SK-N-SH treated with all-trans-retinoic acid at 6 μM for 48 hours (cell line): ENCODE results near the gene KRT75.

ENCODE experiments used
- ATAC-seq: fragments of 200-7000 bp; cut with Tn5 transposase; 3 replicates; pipeline ENCODE4 v1.9.1; 2020; ENCODE audit warnings: mild to moderate bottlenecking, moderate library complexity
- BACH2 ChIP-seq: fragments of 250-450 bp; sonication (Bioruptor Pico); IDR thresholded peaks from 2 replicates; pipeline ENCODE4 v1.9.0; 2021; ENCODE audit warnings: mild to moderate bottlenecking, borderline replicate concordance
- CSDC2 ChIP-seq: fragments of 250-450 bp; sonication (Bioruptor Pico); IDR thresholded peaks from 2 replicates; pipeline ENCODE4 v1.5.0; 2020; ENCODE audit warnings: mild to moderate bottlenecking, moderate library complexity
- ESRRG ChIP-seq: fragments of 250-450 bp; sonication (Bioruptor Pico); IDR thresholded peaks from 2 replicates; pipeline ENCODE4 v1.6.1; 2021; ENCODE audit warnings: mild to moderate bottlenecking
- GLIS3 ChIP-seq: fragments of 250-450 bp; sonication (Bioruptor Pico); IDR thresholded peaks from 2 replicates; pipeline ENCODE4 v1.5.0; 2020; ENCODE audit warnings: mild to moderate bottlenecking, moderate library complexity
- ISL1 ChIP-seq: fragments of 250-450 bp; sonication (Bioruptor Pico); IDR thresholded peaks from 2 replicates; pipeline ENCODE4 v2.1.2; 2022; ENCODE audit warnings: mild to moderate bottlenecking, moderate library complexity
- OSR1 ChIP-seq: fragments of 250-450 bp; sonication (Bioruptor Pico); IDR thresholded peaks from 2 replicates; pipeline ENCODE4 v1.8.0; 2022; ENCODE audit warnings: moderate library complexity, mild to moderate bottlenecking, inconsistent platforms
- PPARA ChIP-seq: fragments of 250-450 bp; sonication (Bioruptor Pico); IDR thresholded peaks from 2 replicates; pipeline ENCODE4 v1.5.0; 2020; ENCODE audit warnings: mild to moderate bottlenecking, borderline replicate concordance
- SNAI2 ChIP-seq: fragments of 250-450 bp; sonication (Bioruptor Pico); IDR thresholded peaks from 2 replicates; pipeline ENCODE4 v1.5.0; 2020; ENCODE audit warnings: mild to moderate bottlenecking, moderate library complexity
- TCF4 ChIP-seq: fragments of 250-450 bp; sonication (Bioruptor Pico); IDR thresholded peaks from 2 replicates; pipeline ENCODE4 v1.8.0; 2021; ENCODE audit warnings: mild to moderate bottlenecking, moderate library complexity, borderline replicate concordance
- TOX ChIP-seq: fragments of 250-450 bp; sonication (Bioruptor Pico); IDR thresholded peaks from 2 replicates; pipeline ENCODE4 v1.8.0; 2021; ENCODE audit warnings: mild to moderate bottlenecking, moderate library complexity, borderline replicate concordance
- ZC3H10 ChIP-seq: fragments of 250-450 bp; sonication (Bioruptor Pico); IDR thresholded peaks from 2 replicates; pipeline ENCODE4 v1.5.1; 2021; ENCODE audit warnings: mild to moderate bottlenecking, moderate library complexity
- ZFP3 ChIP-seq: fragments of 250-450 bp; sonication (Bioruptor Pico); IDR thresholded peaks from 2 replicates; pipeline ENCODE4 v1.5.0; 2020; ENCODE audit warnings: mild to moderate bottlenecking, moderate library complexity
- ZNF70 ChIP-seq: fragments of 450-650 bp; formaldehyde crosslinking; IDR thresholded peaks from 2 replicates; pipeline ENCODE4 v1.5.0; 2020; ENCODE audit warnings: mild to moderate bottlenecking, moderate library complexity
- ZNF8 ChIP-seq: fragments of 450-650 bp; formaldehyde crosslinking; IDR thresholded peaks from 2 replicates; pipeline ENCODE4 v1.5.0; 2020; ENCODE audit warnings: mild to moderate bottlenecking, moderate library complexity
- TF ChIP-seq, protein P1 (sequence below): fragments of 250-450 bp; sonication (Bioruptor Pico); IDR thresholded peaks from 2 replicates; pipeline ENCODE4 v1.8.0; 2020; ENCODE audit warnings: mild to moderate bottlenecking, moderate library complexity, borderline replicate concordance
- TF ChIP-seq, protein P2 (sequence below): fragments of 250-450 bp; sonication (Bioruptor Pico); IDR thresholded peaks from 2 replicates; pipeline ENCODE4 v1.5.1; 2020; ENCODE audit warnings: low read depth, mild to moderate bottlenecking, moderate library complexity
- TF ChIP-seq, protein P3 (sequence below): fragments of 250-450 bp; sonication (Bioruptor Pico); IDR thresholded peaks from 2 replicates; pipeline ENCODE4 v1.5.1; 2021; ENCODE audit warnings: mild to moderate bottlenecking, moderate library complexity
- TF ChIP-seq, protein P4 (sequence below): fragments of 250-450 bp; sonication (Bioruptor Pico); IDR thresholded peaks from 2 replicates; pipeline ENCODE4 v1.8.0; 2021; ENCODE audit warnings: low read depth, mild to moderate bottlenecking, moderate library complexity, borderline replicate concordance

KRT75 gene

DNA sequence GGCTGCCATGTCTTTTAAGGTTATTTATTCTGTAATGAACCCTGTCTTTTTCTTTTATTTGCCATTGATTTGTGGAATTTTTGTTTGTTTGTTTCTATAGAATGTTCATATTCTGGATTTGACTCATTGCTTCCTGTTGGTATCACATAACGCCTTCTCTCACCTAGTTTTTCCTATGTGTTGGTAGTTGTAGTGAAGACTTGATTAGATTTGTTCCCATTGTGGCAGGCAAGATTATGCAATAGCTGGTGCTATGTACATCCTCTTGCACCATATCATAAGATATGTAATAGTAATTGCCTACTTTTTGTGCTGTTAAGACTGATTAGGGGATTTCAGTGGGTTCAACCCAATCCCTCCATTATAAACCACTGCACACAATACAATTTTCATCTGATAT lies 21.6 kb upstream of the KRT75 start:
- no peak for TF ChIP-seq BACH2 (CRISPR knock-in tag)
- TF ChIP-seq TOX (CRISPR knock-in tag) = no peak
- TF ChIP-seq PPARA = no peak
- TF ChIP-seq, protein P1, sequence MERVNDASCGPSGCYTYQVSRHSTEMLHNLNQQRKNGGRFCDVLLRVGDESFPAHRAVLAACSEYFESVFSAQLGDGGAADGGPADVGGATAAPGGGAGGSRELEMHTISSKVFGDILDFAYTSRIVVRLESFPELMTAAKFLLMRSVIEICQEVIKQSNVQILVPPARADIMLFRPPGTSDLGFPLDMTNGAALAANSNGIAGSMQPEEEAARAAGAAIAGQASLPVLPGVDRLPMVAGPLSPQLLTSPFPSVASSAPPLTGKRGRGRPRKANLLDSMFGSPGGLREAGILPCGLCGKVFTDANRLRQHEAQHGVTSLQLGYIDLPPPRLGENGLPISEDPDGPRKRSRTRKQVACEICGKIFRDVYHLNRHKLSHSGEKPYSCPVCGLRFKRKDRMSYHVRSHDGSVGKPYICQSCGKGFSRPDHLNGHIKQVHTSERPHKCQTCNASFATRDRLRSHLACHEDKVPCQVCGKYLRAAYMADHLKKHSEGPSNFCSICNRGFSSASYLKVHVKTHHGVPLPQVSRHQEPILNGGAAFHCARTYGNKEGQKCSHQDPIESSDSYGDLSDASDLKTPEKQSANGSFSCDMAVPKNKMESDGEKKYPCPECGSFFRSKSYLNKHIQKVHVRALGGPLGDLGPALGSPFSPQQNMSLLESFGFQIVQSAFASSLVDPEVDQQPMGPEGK (CRISPR knock-in tag) = no peak
- TF ChIP-seq ZFP3 (CRISPR knock-in tag) = no peak
- TF ChIP-seq, protein P2, sequence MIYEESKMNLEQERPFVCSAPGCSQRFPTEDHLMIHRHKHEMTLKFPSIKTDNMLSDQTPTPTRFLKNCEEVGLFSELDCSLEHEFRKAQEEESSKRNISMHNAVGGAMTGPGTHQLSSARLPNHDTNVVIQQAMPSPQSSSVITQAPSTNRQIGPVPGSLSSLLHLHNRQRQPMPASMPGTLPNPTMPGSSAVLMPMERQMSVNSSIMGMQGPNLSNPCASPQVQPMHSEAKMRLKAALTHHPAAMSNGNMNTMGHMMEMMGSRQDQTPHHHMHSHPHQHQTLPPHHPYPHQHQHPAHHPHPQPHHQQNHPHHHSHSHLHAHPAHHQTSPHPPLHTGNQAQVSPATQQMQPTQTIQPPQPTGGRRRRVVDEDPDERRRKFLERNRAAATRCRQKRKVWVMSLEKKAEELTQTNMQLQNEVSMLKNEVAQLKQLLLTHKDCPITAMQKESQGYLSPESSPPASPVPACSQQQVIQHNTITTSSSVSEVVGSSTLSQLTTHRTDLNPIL (CRISPR knock-in tag) = no peak
- TF ChIP-seq, protein P3, sequence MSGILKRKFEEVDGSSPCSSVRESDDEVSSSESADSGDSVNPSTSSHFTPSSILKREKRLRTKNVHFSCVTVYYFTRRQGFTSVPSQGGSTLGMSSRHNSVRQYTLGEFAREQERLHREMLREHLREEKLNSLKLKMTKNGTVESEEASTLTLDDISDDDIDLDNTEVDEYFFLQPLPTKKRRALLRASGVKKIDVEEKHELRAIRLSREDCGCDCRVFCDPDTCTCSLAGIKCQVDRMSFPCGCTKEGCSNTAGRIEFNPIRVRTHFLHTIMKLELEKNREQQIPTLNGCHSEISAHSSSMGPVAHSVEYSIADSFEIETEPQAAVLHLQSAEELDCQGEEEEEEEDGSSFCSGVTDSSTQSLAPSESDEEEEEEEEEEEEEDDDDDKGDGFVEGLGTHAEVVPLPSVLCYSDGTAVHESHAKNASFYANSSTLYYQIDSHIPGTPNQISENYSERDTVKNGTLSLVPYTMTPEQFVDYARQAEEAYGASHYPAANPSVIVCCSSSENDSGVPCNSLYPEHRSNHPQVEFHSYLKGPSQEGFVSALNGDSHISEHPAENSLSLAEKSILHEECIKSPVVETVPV = no peak
- TF ChIP-seq, protein P4, sequence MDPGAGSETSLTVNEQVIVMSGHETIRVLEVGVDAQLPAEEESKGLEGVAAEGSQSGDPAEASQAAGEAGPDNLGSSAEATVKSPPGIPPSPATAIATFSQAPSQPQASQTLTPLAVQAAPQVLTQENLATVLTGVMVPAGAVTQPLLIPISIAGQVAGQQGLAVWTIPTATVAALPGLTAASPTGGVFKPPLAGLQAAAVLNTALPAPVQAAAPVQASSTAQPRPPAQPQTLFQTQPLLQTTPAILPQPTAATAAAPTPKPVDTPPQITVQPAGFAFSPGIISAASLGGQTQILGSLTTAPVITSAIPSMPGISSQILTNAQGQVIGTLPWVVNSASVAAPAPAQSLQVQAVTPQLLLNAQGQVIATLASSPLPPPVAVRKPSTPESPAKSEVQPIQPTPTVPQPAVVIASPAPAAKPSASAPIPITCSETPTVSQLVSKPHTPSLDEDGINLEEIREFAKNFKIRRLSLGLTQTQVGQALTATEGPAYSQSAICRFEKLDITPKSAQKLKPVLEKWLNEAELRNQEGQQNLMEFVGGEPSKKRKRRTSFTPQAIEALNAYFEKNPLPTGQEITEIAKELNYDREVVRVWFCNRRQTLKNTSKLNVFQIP (CRISPR knock-in tag) = no peak
- TF ChIP-seq ZC3H10 (CRISPR knock-in tag) = no peak
- TF ChIP-seq ISL1 = no peak
- no peak for ATAC-seq

DNA sequence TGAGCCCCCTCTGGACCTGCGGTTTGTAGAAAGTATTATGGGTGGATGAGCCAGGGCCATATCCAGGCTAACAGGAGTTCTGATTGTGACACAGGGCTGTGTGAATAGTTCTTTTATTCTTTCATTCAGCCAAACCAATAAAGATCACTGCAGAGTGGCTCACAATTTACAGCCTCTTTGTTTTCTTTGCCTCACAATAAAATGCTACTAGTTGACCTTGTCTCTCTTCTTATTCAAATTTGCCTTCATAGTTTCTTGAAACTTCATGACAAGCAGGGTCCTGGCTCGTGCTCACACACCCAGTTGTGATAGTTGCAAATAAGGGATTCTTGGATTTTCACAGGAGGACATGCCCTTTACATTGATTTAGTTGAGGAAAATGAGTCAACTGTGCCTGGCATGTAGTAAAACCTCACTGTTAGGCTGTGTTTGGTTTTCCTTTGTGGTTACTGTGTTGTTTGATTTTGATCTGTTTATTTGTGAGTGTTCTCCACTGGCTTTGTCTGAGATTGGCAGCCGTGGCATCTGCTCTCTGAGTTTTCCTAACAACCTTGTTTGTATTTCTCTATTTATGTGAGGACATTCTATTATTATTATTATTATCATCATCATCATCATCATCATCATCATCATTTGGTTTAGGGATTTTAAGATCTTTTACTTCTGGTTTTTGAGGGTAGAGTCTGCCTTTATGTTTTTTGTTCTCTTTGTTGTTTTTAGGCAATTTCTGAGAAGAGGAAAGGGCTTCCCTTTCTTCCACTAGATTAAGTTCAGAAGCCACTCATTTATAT lies 20.4 kb upstream of the KRT75 start:
- TF ChIP-seq ZNF70 (CRISPR knock-in tag) (no peak), ISL1 (no peak), CSDC2 (CRISPR knock-in tag) (no peak), ZFP3 (CRISPR knock-in tag) (no peak), GLIS3 (CRISPR knock-in tag) (no peak), OSR1 (CRISPR knock-in tag) (no peak), ZC3H10 (CRISPR knock-in tag) (no peak), BACH2 (CRISPR knock-in tag) (no peak), SNAI2 (CRISPR knock-in tag) (no peak), ESRRG (CRISPR knock-in tag) (no peak), TCF4 (no peak), ZNF8 (CRISPR knock-in tag) (no peak)
- TF ChIP-seq, protein P1 (CRISPR knock-in tag) = no peak
- TF ChIP-seq, protein P2 (CRISPR knock-in tag) = no peak
- TF ChIP-seq, protein P3 = no peak
- TF ChIP-seq, protein P4 (CRISPR knock-in tag) = no peak
- ATAC-seq = no peak
